GM12878 (cell line): ENCODE data around the gene WDFY4. TPM values are rescaled to one million over a fixed set of nuclear protein-coding genes. Genes with fewer than 3 reads are reported as not detected.

Experiments used
- ATAC-seq: fragments of 200-7000 bp; cut with Tn5 transposase; 3 replicates; pipeline ENCODE4 v1.9.1; 2020; ENCODE audit warnings: mild to moderate bottlenecking, moderate library complexity
- BruUV-seq: library from RNA; stranded (reverse); fragments of 400-500 nt; replicated peaks from 2 replicates; lab custom pipeline; 2021; lab: Mats Ljungman, UMichigan
- CTCF ChIA-PET: fragments of 300-600 bp; sonication (Branson Sonifier 250); formaldehyde crosslinking; extraction: SDS; loops from one replicate; lab custom pipeline; 2021; ENCODE audit warnings: inconsistent platforms; lab: Yijun Ruan, JAX
- POLR2A ChIA-PET: fragments of 350-600 bp; formaldehyde crosslinking; extraction: SDS; loops from one replicate; lab custom pipeline; 2021; ENCODE audit warnings: inconsistent platforms; lab: Charles Lee
- RAD21 ChIA-PET: fragments of 300-600 bp; sonication (Branson Sonifier 250); formaldehyde crosslinking; loops from one replicate; lab custom pipeline; 2023; ENCODE audit warnings: antibody characterized with exemption; ENCODE audit not compliant: unreplicated experiment; lab: Charles Lee
- SMC1A ChIA-PET: fragments of 300-600 bp; sonication (Branson Sonifier 250); formaldehyde crosslinking; loops from one replicate; lab custom pipeline; 2023; ENCODE audit not compliant: unreplicated experiment, uncharacterized antibody; lab: Charles Lee
- DNase-seq: peaks from one replicate; pipeline ENCODE4 v3.0.0-alpha.2; 2011; ENCODE audit warnings: low read depth, low spot score
- FAIRE-seq: peaks from 3 replicates; lab custom pipeline; 2011; peaks lifted over from hg19 to GRCh38; lab: Jason Lieb, UNC
- H2AFZ ChIP-seq: 2 replicates; pipeline ENCODE4 v1.6.0; 2011; ENCODE audit warnings: low read depth, low read length, control low read depth; ENCODE audit not compliant: control insufficient read depth
- H3K27ac ChIP-seq: 2 replicates; pipeline ENCODE4 v1.5.1; 2011; ENCODE audit warnings: control low read depth; ENCODE audit not compliant: control insufficient read depth, insufficient read depth
- H3K27me3 ChIP-seq, 2 experiments: replicated peaks in 1 of 2; 2 replicates each; pipeline versions ENCODE4 v1.6.0 to v1.6.1; 2011; ENCODE audit warnings: low read length in 1 of 2; ENCODE audit not compliant: control insufficient read depth in 2 of 2, insufficient read depth in 2 of 2
- H3K36me3 ChIP-seq, 2 experiments: 2 replicates each; pipeline ENCODE4 v1.5.1; 2011; ENCODE audit warnings: low read length in 1 of 2; ENCODE audit not compliant: control insufficient read depth in 2 of 2, insufficient read depth in 2 of 2
- H3K4me1 ChIP-seq: 2 replicates; pipeline ENCODE4 v1.6.1; 2011; ENCODE audit warnings: mild to moderate bottlenecking, low read length, moderate library complexity, mixed read lengths; ENCODE audit not compliant: control insufficient read depth, insufficient read depth
- H3K4me2 ChIP-seq: 2 replicates; pipeline ENCODE4 v1.6.0; 2011; ENCODE audit warnings: control low read depth; ENCODE audit not compliant: control insufficient read depth, insufficient read depth
- H3K4me3 ChIP-seq: fragments of 200-600 bp; sonication (generic); 2 replicates; pipeline ENCODE4 v1.5.1; 2016
- H3K79me2 ChIP-seq: 2 replicates; pipeline ENCODE4 v1.6.0; 2011; ENCODE audit warnings: low read length; ENCODE audit not compliant: control insufficient read depth, insufficient read depth
- H3K9ac ChIP-seq: 2 replicates; pipeline ENCODE4 v1.8.0; 2011; ENCODE audit warnings: low read length, control low read depth, mixed read lengths; ENCODE audit not compliant: control insufficient read depth, insufficient read depth
- H3K9me3 ChIP-seq: replicated peaks from 3 replicates; pipeline ENCODE4 v1.5.1; 2011; ENCODE audit warnings: mild to moderate bottlenecking, low read length; ENCODE audit not compliant: control insufficient read depth, insufficient read depth
- H4K20me1 ChIP-seq: 2 replicates; pipeline ENCODE4 v1.6.0; 2011; ENCODE audit not compliant: control insufficient read depth, insufficient read depth
- CEBPB ChIP-seq, 2 experiments: fragments of 150-350 bp in 1 of 2; IDR thresholded peaks; 2 replicates each; pipeline ENCODE4 v1.6.1; 2012 to 2014; ENCODE audit warnings: low read depth in 2 of 2, low read length in 2 of 2, borderline replicate concordance in 1 of 2, inconsistent platforms in 1 of 2
- CHD2 ChIP-seq: IDR thresholded peaks from 2 replicates; pipeline ENCODE4 v1.6.1; 2011; ENCODE audit warnings: low read depth, low read length, improper control_type of control experiment, borderline replicate concordance
- EGR1 ChIP-seq, 2 experiments: IDR thresholded peaks; 1 replicate in 1 of 2; 2 replicates in 1 of 2; pipeline ENCODE4 v1.6.1; 2011 to 2012; ENCODE audit warnings: low read depth in 2 of 2, low read length in 2 of 2, borderline replicate concordance in 1 of 2, mild to moderate bottlenecking in 1 of 2, moderate library complexity in 1 of 2
- ELK1 ChIP-seq: IDR thresholded peaks from 2 replicates; pipeline ENCODE4 v1.6.1; 2012; ENCODE audit warnings: low read depth, low read length, improper control_type of control experiment
- EP300 ChIP-seq, 2 experiments: fragments of 150-350 bp in 1 of 2; IDR thresholded peaks; 2 replicates each; pipeline ENCODE4 v1.6.1; 2011 to 2012; ENCODE audit warnings: low read depth in 2 of 2, low read length in 2 of 2, borderline replicate concordance in 1 of 2, improper control_type of control experiment in 1 of 2, inconsistent platforms in 1 of 2; ENCODE audit not compliant: control insufficient read depth in 1 of 2
- IRF4 ChIP-seq: IDR thresholded peaks from 2 replicates; pipeline ENCODE4 v1.6.1; 2011; ENCODE audit warnings: low read depth, low read length
- JUND ChIP-seq: IDR thresholded peaks from 2 replicates; pipeline ENCODE4 v1.6.1; 2012; ENCODE audit warnings: low read depth, mild to moderate bottlenecking, low read length, improper control_type of control experiment, moderate library complexity
- KAT2A ChIP-seq: conservative IDR thresholded peaks from 2 replicates; pipeline ENCODE4 v1.6.1; 2011; ENCODE audit warnings: low read depth, low read length; ENCODE audit not compliant: control insufficient read depth
- KDM1A ChIP-seq: fragments of 200-600 bp; sonication (generic); IDR thresholded peaks from 2 replicates; pipeline ENCODE4 v1.6.1; 2016; ENCODE audit warnings: borderline replicate concordance
- NR2F1 ChIP-seq: fragments of 450-650 bp; conservative IDR thresholded peaks from 2 replicates; pipeline ENCODE4 v1.6.1; 2017; ENCODE audit warnings: mild to moderate bottlenecking
- RAD21 ChIP-seq: IDR thresholded peaks from 2 replicates; pipeline ENCODE4 v1.6.1; 2011; ENCODE audit warnings: mild to moderate bottlenecking, low read depth, low read length, moderate library complexity; ENCODE audit not compliant: insufficient read depth
- SP1 ChIP-seq: IDR thresholded peaks from one replicate; pipeline ENCODE4 v1.6.1; 2011; ENCODE audit warnings: low read depth, low read length
- STAT3 ChIP-seq: IDR thresholded peaks from 2 replicates; pipeline ENCODE4 v1.6.1; 2011; ENCODE audit warnings: low read depth, low read length, improper control_type of control experiment
- TCF3 ChIP-seq: IDR thresholded peaks from 2 replicates; pipeline ENCODE4 v1.6.1; 2012; ENCODE audit warnings: low read depth, mild to moderate bottlenecking, low read length, borderline replicate concordance; ENCODE audit not compliant: insufficient read depth
- YBX1 ChIP-seq: fragments of 450-650 bp; IDR thresholded peaks from 2 replicates; pipeline ENCODE4 v1.6.1; 2016; ENCODE audit warnings: antibody characterized with exemption
- YY1 ChIP-seq: IDR thresholded peaks from 2 replicates; pipeline ENCODE4 v1.6.1; 2011; ENCODE audit warnings: low read depth, mild to moderate bottlenecking, low read length
- WGBS: methylation state at CpG from one replicate; pipeline ENCODE4 v1.1.6; 2016; ENCODE audit warnings: low lambda C conversion rate; ENCODE audit not compliant: insufficient replicate concordance, insufficient coverage; ENCODE audit errors: missing lambda C conversion rate; 5-methylcytosine and 5-hydroxymethylcytosine counted together
- in situ Hi-C: fragments of 300-500 bp; cut with MboI; formaldehyde crosslinking; loops from 9 replicates; pipeline ENCODE4 v1.14.3; 2018; ENCODE audit warnings: mixed read lengths
- intact Hi-C: fragments of 100-400 bp; cut with micrococcal nuclease; formaldehyde crosslinking; loops from one replicate; pipeline ENCODE4 v1.14.2; 2022; ENCODE audit not compliant: unreplicated experiment
- polyA plus RNA-seq, 11 experiments: library from polyadenylated mRNA; depleted of rRNA in 4 of 11; unstranded in 6 of 11; stranded (reverse) in 5 of 11; fragments of >200 nt; fragmentation: Nextera tagmentation in 4 of 11; fragmentation: Illumina TruSeq in 1 of 11; extraction: Ambion mirVana in 4 of 11; extraction: Trizol in 1 of 11; gene quantifications; 1 replicate in 1 of 11; 2 replicates in 10 of 11; pipeline versions ENCODE4 v1.2.1 to v1.2.3, GENCODE V29; 2011 to 2016; ENCODE audit warnings: inconsistent platforms in 2 of 11, missing spikeins in 2 of 11, low read depth in 1 of 11
- total RNA-seq, 4 experiments: library from RNA; depleted of rRNA in 3 of 4; stranded (reverse); fragments of >200 nt in 3 of 4; fragmentation: Illumina TruSeq in 1 of 4; extraction: Trizol in 1 of 4; gene quantifications; 2 replicates each; pipeline versions ENCODE4 v1.2.1 to v1.2.3, GENCODE V29; 2013 to 2021
- TF ChIP-seq, protein P1 (sequence below): fragments of 150-350 bp; IDR thresholded peaks from 2 replicates; pipeline ENCODE4 v1.6.1; 2014; ENCODE audit warnings: mild to moderate bottlenecking, low read depth, low read length

WDFY4 gene
- total and polyA plus RNA-seq, 10 of the 15 experiments (the other 5 are each of a cell fraction or from before 2014, with no cell fraction given): 13.5 to 132 (median 47.3) TPM

DNA sequence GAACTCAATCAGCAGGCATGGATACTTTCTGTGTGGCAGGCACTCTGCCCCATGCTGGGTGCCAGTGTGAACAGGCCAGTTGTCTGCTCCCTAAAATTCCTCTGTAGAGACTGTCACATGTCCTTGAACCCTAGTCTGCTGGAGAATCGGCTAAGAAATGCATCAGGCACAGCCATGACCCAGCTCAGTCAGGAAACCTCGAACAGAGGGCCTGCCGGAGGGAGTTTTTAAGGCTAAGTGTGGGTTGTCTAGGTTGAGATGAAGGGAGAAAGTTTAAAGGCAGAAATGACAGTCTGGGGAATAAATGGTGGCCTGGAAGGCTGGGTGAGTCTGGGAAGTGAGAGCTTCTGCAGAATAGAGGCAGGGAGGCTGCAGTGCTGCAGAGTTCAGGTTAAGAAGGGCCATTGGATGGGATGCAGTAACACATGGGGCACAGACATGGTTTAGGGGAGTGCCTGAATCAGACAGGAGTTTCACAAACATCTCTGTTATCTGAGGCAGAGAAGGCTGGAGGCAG is 45.3 kb downstream of the WDFY4 start (continued):
- TF ChIP-seq RAD21: no peak
- TF ChIP-seq KAT2A: no peak
- TF ChIP-seq YBX1: no peak
- TF ChIP-seq ELK1: no peak
- no peak for TF ChIP-seq NR2F1
- TF ChIP-seq EP300 (IDR thresholded peaks at IDR 0.05; ENCODE audit: borderline replicate concordance in 1 of 2, control insufficient read depth in 1 of 2, low read depth in 2 of 2, low read length in 2 of 2): no peak

DNA sequence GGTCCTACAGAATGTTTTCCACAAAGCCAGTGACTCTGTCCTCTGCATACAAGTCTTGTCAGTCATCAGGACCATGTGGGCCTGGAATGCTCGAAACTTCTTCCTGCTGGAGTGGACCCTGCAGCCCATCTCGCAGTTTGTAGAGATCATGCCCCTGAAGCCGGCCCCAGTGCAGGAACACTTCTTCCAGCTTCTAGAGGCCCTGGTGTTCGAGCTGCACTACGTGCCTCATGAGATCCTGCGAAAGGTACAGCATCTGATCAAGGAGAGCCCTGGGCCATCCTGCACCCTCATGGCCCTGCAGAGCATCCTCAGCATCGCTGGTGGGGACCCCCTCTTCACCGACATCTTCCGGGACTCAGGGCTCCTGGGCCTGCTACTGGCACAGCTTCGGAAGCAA is 46.5 kb downstream of the WDFY4 start:
- no peaks in the 10 kb centered on the region for H3K27me3 ChIP-seq
- no peak overlapping the region for H2AFZ ChIP-seq
- no peaks in the 10 kb centered on the region for H3K79me2 ChIP-seq
- DNase-seq (no peak), ATAC-seq (no peak), FAIRE-seq (no peak)
- H3K27ac ChIP-seq: no peak overlapping the region
- no peaks in the 10 kb centered on the region for H3K4me1 ChIP-seq
- SMC1A ChIA-PET: no interaction called here
- WGBS: 95% methylated on average over 10 of the region's 10 CpGs
- in situ Hi-C loops: loop anchor here (25.0 kb wide), 1 partner anchor 781 kb away; no protein-coding TSS in a partner anchor
- H4K20me1 ChIP-seq: no peaks in the 10 kb centered on the region
- H3K4me3 ChIP-seq: no peak overlapping the region
- peaks cover 32 to 55% of the 10 kb centered on the region in 2 experiments for H3K36me3 ChIP-seq
- BruUV-seq: no TSS peak
- H3K9me3 ChIP-seq: no peaks in the 10 kb centered on the region
- no peak overlapping the region for H3K9ac ChIP-seq
- no peak overlapping the region for H3K4me2 ChIP-seq
- CTCF ChIA-PET: no interaction called here
- intact Hi-C loops: no loop called here
- POLR2A ChIA-PET: no interaction called here
- TF ChIP-seq CEBPB (IDR thresholded peaks at IDR 0.05; ENCODE audit: borderline replicate concordance in 1 of 2, low read depth in 2 of 2, low read length in 2 of 2): no peak
- TF ChIP-seq IRF4: no peak
- TF ChIP-seq JUND: no peak
- TF ChIP-seq, protein P1, sequence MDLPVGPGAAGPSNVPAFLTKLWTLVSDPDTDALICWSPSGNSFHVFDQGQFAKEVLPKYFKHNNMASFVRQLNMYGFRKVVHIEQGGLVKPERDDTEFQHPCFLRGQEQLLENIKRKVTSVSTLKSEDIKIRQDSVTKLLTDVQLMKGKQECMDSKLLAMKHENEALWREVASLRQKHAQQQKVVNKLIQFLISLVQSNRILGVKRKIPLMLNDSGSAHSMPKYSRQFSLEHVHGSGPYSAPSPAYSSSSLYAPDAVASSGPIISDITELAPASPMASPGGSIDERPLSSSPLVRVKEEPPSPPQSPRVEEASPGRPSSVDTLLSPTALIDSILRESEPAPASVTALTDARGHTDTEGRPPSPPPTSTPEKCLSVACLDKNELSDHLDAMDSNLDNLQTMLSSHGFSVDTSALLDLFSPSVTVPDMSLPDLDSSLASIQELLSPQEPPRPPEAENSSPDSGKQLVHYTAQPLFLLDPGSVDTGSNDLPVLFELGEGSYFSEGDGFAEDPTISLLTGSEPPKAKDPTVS: no peak
- TF ChIP-seq TCF3: no peak
- no peak for TF ChIP-seq EGR1 (IDR thresholded peaks at IDR 0.05; ENCODE audit: borderline replicate concordance in 1 of 2, low read depth in 2 of 2, low read length in 2 of 2)
- no peak for TF ChIP-seq STAT3
- TF ChIP-seq SP1: no peak
- TF ChIP-seq YY1: no peak
- no peak for TF ChIP-seq CHD2
- TF ChIP-seq KDM1A: no peak
- RAD21 ChIA-PET: no interaction called here
